Raji (cell line): ENCODE results near the gene PRSS57.

Experiments
- POLR2A ChIP-seq: IDR thresholded peaks from 2 replicates; pipeline ENCODE4 v1.6.1; 2011; ENCODE audit warnings: low read depth, low read length, control low read depth; ENCODE audit not compliant: insufficient read depth

PRSS57 gene

GRCh38 chr19:642767-643727 lies 52.2 kb downstream of the PRSS57 start:
- no peak for TF ChIP-seq POLR2A

- no peak for TF ChIP-seq POLR2A
Measured at GRCh38 chr19:641702-642101, 53.5 kb downstream of the PRSS57 start.

- TF ChIP-seq POLR2A, result no peak
Measured at GRCh38 chr19:640606-641189, 54.6 kb downstream of the PRSS57 start.

- TF ChIP-seq POLR2A, result no peak
Measured at GRCh38 chr19:640161-640558, 55.1 kb downstream of the PRSS57 start.

GRCh38 chr19:639253-640160 lies 55.7 kb downstream of the PRSS57 start, which contains the start of gene FGF22:
Gene FGF22 (plus strand): TSS chr19:639879. CDS start chr19:639926, 47 bp downstream.
- TF ChIP-seq POLR2A, result no peak

GRCh38 chr19:638906-639252 lies 56.4 kb downstream of the PRSS57 start:
- TF ChIP-seq POLR2A, result no peak
